NCI-H146 treated with DMSO at 0.1 percent for 48 hours (cell line): ENCODE results near the gene C1QTNF9B.
"Not testable (repeated sequence)": the region's sequence is repeated elsewhere in the genome, so short reads cannot be mapped to it uniquely, and the experiment has no call there.

Source experiments
- DNase-seq: peaks from one replicate; lab custom pipeline; 2025; ENCODE audit not compliant: unreplicated experiment; lab: John Stamatoyannopoulos, UW

Gene C1QTNF9B

GRCh38 chr13:23897452-23897919 lies at the start of gene C1QTNF9B:
Gene C1QTNF9B (minus strand): TSS chr13:23897502.
- not testable (repeated sequence) for DNase-seq

GRCh38 chr13:23946900-23947299 lies 49.6 kb upstream of the C1QTNF9B start:
- DNase-seq = no peak

- no peak for DNase-seq
Observed at GRCh38 chr13:23946067-23946466, 48.8 kb upstream of the C1QTNF9B start.

- no peak for DNase-seq
Observed at GRCh38 chr13:23945612-23946011, 48.3 kb upstream of the C1QTNF9B start.

GRCh38 chr13:23941211-23941610 lies 43.9 kb upstream of the C1QTNF9B start:
- DNase-seq = no peak

- not testable (repeated sequence) for DNase-seq
Observed at GRCh38 chr13:23939666-23940065, 42.4 kb upstream of the C1QTNF9B start.

- no peak for DNase-seq
Observed at GRCh38 chr13:23934520-23934919, 37.2 kb upstream of the C1QTNF9B start.

- no peak for DNase-seq
Observed at GRCh38 chr13:23928985-23929384, 31.7 kb upstream of the C1QTNF9B start.

- no peak for DNase-seq
Observed at GRCh38 chr13:23923031-23923430, 25.7 kb upstream of the C1QTNF9B start.

GRCh38 chr13:23922005-23922932 lies 25.0 kb upstream of the C1QTNF9B start:
- no peak for DNase-seq

GRCh38 chr13:23921451-23921888 lies 24.2 kb upstream of the C1QTNF9B start:
- DNase-seq = peak; percentile 16

- no peak for DNase-seq
Observed at GRCh38 chr13:23919006-23919405, 21.7 kb upstream of the C1QTNF9B start.

GRCh38 chr13:23918208-23918607 lies 20.9 kb upstream of the C1QTNF9B start:
- DNase-seq = no peak

GRCh38 chr13:23915308-23915707 lies 18.0 kb upstream of the C1QTNF9B start:
- DNase-seq = peak; percentile 55

GRCh38 chr13:23912469-23912868 lies 15.2 kb upstream of the C1QTNF9B start:
- no peak for DNase-seq

- no peak for DNase-seq
Observed at GRCh38 chr13:23909606-23910005, 12.3 kb upstream of the C1QTNF9B start.

GRCh38 chr13:23905766-23906165 lies 8.5 kb upstream of the C1QTNF9B start:
- no peak for DNase-seq

GRCh38 chr13:23903906-23904280 lies 6.6 kb upstream of the C1QTNF9B start:
- no peak for DNase-seq

GRCh38 chr13:23902975-23903905 lies 5.9 kb upstream of the C1QTNF9B start:
- DNase-seq = no peak

- DNase-seq = no peak
Observed at GRCh38 chr13:23901365-23901764, 4.1 kb upstream of the C1QTNF9B start.

- no peak for DNase-seq
Observed at GRCh38 chr13:23899555-23899954, 2.3 kb upstream of the C1QTNF9B start.
